Activated CD8-positive, alpha-beta memory T cell treated with anti-CD3 and anti-CD28 coated beads for 24 hours (primary cell): ENCODE data around the gene UNC5C.
"Not testable (repeated sequence)": the region's sequence is repeated elsewhere in the genome, so short reads cannot be mapped to it uniquely, and the experiment has no call there.

ENCODE experiments used
- DNase-seq: peaks from one replicate; pipeline ENCODE4 v3.0.0-alpha.2; 2020

UNC5C gene

DNA sequence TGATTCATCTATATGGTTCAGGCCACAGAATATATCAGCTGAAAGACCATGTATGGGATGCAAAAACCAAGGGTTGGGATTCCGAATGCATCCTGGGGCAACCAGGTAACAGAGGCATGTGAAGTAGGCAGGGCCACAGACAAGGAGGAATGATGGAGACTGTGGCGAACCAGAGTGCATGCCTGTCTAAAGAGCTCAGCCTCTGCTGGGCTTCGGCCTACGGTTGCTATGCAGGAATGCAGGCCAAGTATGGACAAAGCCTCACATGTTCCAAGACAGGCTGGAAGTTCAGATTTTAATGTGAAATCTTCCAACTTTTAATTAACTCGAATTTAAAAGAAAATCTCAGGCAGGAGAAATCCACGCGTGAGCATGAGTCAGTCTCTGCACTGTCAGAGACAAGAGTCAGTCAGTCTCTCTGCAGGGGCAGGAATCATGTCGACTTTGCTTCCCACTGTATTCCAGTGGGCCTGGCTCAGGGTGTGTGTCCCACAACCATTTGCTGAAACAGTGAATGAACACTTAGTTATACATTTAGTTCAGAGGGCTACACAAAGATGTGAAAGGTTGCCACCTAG lies 344.4 kb downstream of the UNC5C start:
- no peak for DNase-seq

DNA sequence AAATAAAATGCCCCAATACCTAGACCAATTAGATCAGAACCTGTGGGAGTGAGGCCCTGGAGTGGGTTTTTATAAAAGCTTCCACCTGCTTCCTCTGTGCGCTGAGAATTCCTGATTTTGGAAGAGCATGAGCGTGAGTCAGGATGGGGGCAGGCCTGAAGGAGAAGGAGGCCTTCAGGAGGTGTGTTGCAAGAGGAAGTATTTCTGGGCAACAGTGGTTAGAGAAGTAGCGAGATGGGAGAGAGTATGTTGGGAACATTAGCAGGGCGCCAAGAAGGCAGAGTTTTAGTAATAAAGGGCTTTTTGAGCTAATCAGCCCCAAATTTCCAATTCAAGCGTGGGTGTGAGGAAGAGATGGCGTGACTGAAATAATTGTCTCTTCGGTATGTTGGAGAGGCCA lies 349.8 kb downstream of the UNC5C start:
- DNase-seq: no peak

DNA sequence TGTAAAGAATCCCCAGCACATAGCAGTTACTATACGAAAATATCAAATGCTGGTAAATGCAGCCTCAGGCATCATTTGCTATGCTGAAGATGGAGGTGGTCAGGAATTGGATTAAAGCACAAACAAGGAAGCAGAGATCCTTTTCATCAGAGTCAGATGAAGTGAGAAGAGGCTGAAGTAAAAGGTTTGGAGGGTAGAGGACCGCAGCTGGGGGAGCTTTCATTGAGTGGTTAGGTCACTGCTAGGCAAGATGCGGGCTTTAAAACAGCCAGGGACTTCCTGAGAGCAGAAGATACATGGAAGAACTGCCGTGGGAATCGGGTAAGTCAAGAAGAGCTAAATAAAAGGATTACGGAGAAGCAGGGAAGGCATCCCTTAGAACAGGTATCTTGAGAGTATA lies 351.4 kb downstream of the UNC5C start:
- DNase-seq: no peak

DNA sequence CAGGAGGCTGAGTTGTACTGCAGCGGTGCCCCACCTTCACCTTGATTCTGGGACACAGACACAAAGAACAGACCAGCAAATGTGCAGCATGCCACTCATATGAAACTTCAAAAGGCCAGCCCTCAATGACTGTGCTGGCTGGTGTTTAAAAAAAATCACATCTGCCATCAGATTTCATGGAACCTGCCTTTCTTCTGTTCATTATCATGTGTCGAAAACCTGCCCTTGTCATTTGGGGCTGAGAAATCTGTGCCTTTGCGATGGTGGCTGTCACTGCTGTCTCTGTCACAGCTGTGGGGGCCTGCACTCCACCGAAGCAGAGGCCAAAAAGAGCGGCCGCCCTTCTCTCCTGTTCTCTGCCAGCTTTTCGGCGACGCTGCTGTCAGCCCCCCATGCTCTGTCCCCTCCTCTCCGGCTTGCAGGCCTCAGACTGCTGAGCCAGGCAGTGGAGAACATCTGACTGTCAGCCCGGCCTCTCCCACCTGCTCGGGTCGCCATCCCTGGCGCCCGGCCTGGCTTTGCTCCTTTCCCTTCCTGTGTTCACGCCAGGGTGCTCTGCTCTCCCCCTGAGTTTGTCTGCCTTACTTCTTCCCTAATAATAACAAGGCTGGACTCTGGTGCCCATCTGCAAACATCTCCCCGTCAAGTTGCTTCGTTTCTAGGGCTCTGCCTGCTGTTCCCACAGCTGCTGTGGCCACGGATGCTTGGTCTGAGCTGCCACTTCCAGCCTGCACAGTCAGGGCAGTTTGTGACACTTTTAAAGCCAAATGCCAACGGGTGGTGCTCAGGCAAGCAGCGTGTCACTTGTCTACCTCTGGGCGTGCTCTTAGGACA lies 355.2 kb downstream of the UNC5C start:
- DNase-seq: no peak

DNA sequence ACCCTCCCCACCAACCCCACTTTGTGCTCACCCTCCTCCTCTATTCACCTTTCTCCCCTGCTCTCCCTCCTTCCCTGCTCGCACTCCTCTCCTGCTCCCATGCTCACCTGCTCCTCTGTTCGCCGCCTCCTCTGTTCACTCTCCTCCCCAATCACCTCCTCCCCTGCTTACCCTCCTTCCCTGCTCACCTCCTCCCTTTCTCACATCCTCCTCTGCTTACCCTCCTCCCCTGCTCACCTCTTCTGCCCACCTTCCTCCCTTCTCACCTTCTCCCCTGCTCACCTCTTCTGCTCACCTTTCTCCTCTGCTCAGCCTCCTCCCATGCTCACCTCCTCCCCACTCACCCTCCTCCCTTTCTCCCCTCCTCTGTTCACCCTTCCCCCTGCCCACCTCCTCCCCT lies 357.2 kb downstream of the UNC5C start:
- no peak for DNase-seq

DNA sequence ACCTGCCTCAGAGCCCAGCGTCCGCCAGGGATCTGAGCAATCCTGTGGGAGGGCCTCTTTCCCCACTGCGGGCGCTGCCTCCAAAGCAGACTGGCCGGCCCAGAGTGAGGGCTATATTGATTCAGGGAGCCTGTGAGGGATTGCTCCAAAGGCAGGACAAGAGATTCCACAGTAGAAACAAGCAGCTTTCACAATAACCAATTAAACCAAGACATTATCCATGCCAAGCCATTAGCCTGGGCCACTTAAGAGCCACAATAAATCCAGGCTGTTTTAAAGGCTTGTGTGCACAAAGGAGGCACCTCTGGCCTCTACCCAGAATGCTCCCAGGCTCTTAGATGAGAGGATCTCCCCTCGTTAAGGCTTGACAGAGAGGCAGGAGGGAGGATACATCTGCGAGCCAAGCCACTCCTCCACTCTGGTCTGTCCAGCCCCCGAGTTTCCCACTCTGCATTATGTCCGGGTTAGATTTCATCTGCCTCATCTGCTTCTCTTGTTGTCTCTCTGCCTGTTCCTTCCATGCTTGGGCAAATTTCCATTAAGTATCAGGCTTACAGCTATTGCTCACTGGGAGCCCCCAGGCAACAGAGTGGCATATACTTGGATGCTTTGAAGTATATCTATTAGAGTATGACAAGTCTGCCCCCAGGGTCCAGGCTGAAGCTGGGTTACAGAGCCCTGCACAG lies 357.9 kb downstream of the UNC5C start:
- no peak for DNase-seq

DNA sequence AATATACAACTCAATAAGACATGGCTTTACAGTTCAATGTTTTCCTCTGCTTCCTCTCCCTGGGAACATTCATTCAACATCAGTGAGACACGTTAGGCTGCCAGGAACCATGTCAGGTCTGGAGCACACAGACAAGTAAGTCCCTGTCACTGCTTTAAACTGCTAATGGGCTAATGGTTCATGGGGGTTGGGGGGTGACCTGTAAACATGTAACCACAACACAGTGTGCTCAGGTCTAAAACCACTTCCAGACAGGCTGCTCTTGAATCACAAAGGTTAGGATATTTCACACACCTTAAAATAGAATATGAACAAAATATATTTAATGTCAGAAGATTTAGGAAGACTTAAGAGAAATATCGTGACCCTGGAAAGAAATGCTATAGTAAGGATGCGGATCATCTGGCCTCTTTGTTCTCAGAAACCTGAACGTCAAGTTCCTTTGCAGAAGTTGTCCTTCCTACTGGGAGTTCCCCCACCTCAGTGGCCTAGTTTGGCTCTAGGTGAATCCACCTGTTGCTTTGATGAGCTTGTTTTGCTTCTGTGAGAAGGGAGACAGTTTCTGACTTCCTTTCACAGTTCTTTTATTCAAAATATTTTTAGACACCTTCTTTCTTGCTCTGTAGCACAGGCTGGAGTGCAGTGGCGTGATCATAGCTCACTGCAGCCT lies 359.9 kb downstream of the UNC5C start:
- no peak for DNase-seq

DNA sequence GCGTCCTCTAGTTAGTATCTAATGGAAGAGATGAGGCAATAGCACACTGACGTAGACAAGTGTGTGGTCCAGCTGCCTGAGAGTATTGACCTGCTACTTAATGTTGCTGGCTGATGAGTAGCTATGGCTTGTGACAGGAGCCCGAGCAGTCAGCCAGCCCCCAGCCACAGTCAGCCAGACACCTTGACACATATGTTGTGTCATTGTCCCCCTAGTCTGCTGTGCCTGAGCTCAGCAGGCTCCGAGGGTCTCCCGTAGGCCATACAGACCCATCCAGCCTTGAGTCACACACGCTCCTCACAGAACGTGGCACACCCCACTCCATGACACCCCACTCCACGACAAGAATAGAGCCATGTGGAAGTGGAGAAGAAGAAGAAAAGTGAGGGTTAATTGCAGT lies 362.1 kb downstream of the UNC5C start:
- DNase-seq: no peak

DNA sequence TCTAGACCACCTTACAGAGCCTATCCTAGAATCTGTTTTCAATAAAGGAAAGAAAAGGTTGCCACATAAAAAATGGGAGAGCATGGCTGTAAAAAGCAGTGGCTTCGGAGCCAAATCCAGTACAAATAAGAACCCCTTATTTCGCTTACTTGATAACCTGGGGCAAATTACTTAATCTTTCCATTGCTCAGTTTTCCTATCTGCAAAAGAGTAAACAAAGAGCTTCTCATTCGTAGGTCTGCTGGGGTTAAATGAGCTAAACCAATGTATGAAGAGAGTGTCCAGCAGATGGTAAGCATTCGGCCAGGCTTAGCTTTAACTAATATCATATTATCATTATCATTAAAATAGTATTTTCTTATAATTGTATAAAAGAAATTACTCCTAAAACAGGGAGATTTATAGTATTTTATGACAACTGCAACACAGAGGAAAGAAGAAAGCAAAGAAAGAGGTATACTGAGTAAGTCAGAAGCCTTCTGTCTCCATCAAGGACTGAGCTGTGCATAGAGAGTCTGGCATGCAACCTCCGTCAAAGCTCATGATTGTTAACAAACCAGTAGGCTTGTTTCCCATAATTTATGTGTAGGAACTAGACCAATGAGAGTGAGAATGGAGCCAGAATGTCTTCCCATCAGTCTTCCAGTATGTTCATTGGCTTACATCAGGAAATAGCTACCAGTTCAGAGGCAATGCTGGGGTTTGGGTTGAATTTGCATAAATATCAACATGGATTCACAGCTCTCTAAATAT lies 364.9 kb downstream of the UNC5C start:
- no peak for DNase-seq

DNA sequence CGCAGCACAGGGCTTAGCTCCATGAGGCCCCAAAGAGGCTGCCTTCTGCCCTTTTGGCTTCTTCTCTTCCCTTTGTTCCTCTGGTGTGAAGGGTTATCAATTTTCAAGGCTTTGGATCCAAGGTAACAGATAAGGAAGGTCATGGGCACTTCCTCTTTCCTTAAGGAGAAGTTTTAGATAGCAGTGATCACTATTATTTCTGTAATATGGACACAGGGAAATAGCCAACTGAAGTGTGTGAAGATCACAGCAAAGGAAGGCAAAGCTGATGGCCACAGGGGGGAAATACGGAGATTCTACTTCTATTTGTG lies 366.8 kb downstream of the UNC5C start:
- DNase-seq: no peak

DNA sequence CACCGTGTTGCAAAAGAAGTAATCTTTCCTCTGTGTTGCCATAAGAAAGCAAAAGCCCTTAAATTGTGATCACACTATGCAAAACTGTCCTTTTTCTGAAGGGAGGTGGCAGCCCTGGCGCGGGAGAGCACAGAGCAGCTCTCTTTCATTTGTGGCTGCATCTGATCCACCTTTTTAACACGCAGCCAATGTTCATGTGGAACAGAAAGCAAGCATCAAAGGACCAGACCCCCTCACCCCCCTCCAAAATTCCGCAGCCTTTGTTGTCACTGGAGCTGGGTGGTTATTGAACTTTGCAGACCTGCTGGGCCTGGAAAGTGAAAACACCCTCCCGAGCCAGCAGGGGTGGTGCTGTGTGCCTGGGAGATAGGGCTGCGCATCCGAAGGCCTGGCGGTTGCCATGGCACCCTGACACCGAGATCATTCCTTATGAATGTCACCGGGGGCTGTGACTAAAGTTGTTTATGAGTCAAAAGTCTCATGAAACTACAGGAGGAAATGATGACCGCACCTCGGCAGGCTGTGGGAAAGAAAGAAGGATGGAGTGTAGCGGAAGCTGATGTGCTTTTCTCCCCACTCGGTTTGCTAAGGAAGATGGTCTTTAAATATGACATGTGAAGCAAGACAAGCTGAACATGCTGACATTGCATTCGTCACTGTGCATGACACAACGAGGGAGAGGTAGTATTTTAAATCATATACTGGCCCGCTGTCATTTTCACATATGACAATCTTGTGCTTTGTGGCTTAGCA lies 367.4 kb downstream of the UNC5C start:
- DNase-seq: no peak

DNA sequence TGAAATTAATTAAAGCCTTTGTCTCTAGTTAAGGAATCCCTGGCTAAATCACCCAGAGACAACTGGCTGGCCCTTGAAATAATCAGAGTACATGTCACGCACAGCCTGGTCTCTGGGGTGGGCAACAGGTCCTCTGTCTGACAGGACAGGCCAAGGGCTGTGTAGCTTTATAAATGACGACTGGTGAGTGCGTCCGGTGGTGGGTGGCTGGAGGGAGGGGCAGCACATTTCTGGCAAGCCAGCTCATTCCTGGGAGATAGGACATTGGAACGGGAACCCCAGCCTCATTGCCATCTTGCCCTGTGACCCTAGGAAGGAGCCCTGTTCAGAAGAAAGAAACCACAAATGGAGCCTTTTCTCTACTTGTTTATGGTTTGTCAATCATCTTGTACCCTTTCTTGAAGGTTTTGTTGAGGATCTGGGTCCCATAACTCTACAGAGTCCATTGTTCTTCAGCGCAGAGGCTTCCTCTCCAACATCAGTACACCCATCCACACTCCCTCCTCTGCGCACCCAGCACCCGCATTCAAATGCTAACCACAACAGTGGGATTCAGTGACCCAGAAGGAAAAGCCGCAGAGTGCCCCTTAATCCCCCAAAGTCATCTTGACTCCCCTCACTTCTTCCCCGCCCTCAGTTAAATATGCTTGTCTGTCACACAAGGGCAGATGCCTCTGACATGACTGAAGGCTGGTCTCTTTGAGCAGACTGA lies 368.1 kb downstream of the UNC5C start:
- no peak for DNase-seq

DNA sequence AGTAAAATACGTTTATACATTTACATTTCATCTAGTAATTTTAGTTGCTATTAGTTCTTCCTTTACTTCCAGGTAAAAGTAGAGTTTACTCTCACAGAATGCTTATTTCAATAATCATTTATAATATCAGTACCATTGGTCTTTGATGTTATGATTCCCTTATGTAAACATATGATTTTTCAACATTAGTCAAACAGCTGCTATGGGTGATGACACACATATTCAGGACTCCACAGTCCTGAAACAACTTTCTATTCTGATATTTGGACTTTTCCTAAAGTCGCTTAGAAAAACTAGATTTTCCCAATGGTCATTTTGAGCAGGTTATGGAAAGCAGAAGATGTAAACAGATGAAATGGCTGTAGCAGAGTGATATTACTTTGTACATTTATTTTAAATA lies 369.8 kb downstream of the UNC5C start:
- no peak for DNase-seq

DNA sequence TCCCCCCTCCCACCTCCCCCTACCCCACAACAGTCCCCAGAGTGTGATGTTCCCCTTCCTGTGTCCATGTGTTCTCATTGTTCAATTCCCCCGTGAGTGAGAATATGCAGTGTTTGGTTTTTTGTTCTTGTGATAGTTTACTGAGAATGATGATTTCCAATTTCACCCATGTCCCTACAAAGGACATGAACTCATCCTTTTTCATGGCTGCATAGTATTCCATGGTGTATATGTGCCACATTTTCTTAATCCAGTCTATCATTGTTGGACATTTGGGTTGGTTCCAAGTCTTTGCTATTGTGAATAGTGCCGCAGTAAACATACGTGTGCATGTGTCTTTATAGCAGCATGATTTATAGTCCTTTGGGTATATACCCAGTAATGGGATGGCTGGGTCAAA lies 377.4 kb downstream of the UNC5C start:
- DNase-seq: not testable (repeated sequence)

DNA sequence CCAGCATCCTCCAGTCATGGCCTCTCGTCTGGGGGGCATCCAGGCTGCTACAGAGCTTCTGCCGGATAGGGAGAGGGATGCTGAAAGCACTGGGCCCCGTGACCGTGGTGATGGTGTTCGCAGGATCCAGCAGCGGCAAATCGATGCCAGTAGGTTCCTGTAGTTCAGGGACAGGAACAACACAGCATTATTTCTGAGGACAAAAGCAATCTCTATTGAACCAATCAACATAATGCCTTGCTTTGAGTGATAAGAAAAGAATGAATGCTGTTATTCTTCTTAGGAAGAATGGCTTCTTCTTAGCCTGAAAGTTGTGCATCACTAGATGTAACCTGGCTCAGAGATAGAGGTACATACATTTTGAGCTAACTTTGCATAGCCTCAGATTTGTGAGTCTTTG lies 378.6 kb downstream of the UNC5C start:
- no peak for DNase-seq

DNA sequence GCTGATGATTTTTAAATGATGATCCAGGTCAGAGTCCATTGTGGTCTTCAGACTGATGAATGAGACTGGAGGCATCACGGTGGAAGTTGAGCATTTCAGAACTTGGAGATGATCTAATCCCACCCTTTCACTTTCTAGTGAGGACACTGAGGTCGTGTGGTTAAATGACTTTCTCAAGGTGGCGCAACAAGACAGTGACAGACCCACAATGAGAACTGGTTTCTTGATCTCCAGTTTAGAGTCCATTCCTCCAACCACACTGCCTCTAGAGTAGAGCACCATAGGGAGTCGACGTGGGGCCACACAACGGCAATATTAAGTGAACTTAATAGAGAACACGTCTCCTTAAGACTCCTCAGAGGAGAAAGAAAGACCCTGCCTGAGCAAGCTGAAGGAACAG lies 381.0 kb downstream of the UNC5C start:
- no peak for DNase-seq

DNA sequence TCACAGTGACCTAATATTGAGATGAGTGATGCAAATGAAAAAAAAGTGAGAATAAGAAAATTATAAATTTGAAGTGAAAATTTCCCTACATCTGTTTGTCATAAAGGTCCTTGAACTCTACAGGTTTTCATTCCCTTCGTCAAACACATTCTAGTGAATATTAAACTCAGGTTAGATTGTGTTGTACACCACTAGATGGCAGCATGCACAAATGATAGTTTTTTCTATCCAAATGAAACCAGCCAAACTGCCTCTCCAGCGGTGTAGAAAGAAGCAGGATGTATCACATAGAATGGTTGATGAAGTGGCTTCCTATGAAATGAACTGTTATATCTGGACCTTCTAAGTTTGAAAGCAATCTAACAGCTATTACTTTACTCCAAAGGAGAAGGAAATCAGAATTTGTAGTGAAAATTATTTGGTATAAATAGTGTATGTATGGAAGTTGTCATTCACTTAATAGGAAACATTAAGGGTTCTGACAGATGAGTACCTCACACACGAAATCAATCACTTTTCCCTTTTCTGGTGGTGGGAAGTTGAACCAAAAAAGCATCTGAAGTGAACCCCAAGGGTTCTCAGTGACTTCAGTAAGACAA lies 382.7 kb downstream of the UNC5C start:
- DNase-seq: no peak

DNA sequence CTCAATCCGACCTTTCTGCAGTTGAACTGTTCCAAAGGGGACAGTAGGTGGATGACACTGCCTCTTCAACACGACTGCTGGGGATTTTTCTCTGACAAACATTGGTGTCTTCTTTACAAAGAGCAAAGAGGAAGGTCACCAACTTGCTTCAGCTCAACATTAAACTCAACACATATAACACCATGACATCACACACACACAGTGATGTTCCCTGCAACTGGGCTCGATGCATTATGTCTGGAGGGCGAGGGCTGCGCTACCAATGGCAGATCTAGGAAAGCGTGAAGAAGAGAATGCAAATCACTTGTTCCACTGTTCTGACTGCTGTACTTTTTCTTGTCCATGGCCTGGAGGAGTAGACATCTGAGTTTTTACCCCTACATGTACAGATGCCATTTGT lies 385.9 kb downstream of the UNC5C start:
- DNase-seq: no peak

DNA sequence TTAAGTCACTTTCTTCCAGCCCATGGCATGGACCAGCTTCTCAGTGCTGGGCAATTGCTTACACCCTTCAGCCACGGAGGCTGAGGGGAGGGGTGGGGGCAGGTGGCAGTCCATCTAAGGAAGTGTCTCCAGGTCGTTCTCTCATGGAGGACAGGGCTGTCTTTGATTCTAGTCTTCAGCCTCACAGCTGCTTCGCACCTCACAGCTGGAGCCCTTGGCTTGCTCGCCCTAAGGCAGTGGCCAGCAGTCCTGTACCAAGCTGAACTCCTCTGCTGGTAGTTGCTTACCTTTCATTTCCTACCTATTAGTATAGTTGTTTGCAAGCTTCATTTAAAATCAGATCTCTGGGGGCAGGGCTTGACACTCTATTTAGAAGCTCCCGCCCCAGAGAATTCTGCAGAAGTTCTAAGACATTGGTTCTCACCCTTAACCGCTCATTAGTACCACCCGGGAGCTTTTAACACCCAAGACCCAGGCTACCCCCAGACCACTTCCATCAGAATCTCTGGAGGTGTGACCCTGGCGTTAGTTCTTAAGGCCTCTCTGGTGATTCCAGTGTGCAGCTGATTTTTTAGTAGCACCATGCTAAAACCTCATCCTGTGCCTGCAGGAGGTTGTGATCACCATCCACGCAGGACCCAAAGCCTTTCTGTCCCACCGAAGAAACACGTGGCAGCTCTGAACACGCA lies 386.8 kb downstream of the UNC5C start:
- no peak for DNase-seq

DNA sequence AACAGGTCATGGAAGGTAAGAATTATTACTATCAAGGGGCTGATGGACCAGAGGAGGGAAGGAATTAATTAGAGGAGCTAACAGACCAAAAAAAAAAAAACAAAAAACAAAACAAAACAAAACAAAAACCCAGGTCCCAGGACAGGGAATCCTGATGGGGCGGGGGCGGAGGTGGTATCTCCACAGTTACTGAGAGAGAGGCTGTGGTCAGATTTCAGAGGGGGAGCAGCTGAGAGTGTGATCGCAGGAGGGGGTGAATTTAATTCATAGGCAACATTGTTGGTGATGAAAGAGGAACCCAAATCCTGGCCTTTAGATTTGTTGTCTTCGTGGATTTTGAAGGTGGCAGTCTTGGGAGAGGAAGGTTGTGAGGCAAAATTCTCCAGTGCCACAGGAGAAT lies 389.4 kb downstream of the UNC5C start:
- DNase-seq: no peak

DNA sequence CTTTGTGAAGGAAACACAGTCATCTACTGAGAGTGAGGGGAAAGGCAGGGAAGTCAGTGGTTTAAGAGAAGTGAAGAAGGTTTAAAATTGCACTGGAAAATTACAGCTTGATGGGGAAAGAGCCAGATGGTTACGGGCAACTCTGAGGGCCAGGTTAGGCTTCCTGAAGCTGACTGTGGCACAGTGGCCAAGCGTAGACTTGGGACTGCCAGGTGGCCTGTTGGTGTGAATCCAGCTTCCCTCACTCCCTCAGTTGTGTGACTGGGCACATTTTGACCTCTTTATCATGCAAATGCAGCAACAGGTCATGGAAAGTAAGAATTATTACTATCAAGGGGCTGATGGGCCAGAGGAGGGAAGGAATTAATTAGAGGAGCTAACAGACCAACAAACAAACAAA lies 390.1 kb downstream of the UNC5C start:
- DNase-seq: no peak
